ENCODE results near the gene ZNF775.

Gene ZNF775

GRCh38 chr7:150400788-150401423 lies 21.8 kb downstream of the ZNF775 start:
- DNase-seq (ENCODE audit: low spot score), result peak; percentile 49

- no peak for DNase-seq (ENCODE audit: low spot score)
These were observed 22.3 kb downstream of the ZNF775 start for GRCh38 chr7:150401424-150401790.

DNA sequence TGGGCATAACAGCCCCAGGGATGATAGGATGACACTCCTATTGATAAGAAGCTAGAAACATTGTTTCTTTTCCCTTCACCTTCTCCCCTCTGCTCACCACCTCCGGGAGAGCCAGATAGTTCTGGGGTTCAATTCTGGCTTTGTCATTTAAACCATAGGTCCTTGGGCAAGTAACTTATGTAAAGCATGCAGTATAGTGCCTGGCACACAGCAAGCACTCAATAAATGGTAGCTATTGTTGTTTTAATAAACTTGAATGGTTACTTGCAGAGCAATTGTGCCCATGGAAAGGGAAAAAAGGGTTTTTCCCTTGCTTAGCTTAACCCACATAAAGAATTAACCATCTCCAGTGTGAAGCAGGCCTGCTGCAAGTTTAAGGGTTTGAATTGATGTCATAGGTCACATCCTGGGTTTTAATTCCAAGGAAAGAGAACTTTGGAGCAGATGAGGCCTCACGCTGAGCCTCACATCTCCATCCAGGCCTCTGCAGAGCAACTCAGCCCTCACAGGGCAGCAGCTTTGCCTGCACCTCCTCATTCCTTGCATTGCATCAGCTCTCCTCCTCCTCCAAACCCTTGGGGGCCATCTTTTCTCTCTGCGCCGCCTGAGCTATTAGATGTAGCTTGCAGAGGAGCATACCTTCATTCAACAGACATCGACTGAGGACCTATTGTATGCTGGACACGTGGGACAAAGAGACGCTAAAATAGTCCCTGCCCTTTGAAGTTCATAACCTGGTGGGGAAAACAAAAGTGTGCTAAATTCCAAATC lies 22.9 kb downstream of the ZNF775 start:
- DNase-seq (ENCODE audit: low spot score), result peak; percentile 57

DNA sequence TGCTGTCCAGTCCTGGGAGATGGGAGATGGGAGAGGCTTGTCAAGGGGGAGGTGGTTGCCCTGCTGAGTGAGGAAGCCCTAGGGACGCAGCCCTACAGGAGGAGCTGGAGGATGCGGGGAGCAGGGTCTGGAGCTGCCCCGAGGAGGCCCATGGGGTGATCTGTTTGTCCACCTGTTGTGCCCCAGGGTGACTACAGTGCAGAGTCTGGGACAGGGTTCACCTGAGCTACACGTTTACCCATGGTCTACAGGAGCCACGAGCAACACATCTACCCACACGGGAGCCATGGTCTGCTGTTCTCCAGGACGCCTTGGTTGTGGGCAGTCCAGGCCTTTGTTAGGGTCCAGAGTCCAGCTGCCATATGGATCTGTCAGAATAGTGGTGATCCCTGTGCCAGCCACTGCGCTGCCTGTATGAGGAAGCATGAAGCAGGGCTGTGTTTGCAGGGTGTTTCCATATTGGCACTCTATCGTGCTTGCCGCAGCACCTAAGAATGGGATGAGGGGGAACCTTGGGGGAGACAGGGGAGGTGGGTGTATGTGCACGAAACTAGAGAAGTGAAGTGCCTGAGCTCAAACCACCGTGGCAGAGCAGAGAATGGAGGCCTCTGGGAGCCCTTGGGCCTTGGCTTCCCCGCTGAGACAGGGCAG lies 23.7 kb downstream of the ZNF775 start:
- peak; percentile 49 for DNase-seq (ENCODE audit: low spot score)

DNA sequence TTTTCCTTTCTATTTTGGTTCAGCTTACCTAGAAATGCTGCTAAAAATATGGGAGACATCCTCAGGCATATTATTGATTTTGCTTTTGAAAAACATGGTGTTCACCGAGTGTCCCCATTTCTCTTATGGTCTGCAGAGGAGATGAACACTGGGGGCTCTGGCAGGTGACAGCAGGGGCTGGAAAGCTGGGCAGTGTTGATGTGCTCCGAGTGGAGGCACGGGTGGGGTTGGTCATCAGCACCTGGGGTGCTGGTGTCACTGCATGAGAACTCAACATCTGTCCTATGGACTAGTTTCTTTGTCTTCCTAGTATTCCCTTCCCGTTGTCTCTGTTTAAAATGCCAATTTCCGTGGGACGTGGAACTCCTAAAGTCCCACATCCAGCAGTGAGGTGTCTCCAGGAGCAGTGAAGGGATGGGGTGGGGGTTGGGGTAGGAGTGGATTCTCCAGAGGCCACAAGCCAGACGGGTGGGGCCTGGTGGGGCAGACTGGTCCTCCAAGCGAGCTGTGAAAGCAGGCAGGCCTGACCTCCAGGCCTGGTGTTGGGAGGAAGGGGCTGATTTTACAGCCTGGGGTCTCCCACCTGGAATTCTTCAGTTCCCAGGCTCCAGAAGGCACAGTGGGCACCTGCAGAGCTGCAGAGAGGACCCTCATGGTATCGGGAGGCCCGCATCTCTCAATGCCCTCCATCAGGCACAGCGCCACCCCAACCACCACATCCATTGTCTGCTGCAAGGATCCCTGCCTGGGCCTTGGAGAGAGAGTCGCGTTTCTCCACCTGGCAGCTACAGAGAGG lies 24.4 kb downstream of the ZNF775 start:
- DNase-seq (ENCODE audit: low spot score), result peak; percentile 39

DNA sequence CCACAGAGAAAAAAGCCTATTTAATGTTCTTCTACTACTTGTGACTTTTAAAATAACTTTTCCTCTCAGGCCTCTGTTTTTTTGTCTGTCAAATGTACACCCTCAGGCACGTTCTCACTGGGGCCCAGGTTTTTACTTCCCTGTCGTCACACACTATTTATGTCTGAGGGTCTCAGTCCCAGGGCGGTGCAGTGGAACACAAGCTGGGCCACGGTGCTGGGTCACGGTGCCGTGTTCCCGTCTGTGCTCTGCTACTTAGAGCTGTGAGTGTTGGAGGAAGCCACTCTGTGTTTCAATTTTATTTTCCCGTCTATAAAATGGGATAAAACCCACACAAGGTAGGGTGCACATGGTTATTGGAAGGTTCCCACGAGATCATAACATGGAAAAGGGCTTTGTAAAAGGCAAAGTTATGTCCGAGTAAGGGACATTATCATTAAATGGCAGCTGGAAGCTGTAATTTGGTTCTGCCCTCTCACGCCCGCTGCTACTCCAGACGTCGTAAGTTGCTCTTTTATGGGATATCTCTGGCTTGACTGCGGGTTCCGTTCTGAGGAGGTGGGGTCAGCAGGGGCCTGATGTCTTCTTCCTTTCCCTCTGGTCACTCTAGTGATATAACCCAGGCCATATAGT lies 25.2 kb downstream of the ZNF775 start:
- DNase-seq (ENCODE audit: low spot score), result peak; percentile 49

- DNase-seq (ENCODE audit: low spot score), result peak; percentile 93
These were observed 25.9 kb downstream of the ZNF775 start for GRCh38 chr7:150404805-150405583.

- DNase-seq (ENCODE audit: low spot score), result peak; percentile 72
These were observed 26.6 kb downstream of the ZNF775 start for GRCh38 chr7:150405584-150406311.

DNA sequence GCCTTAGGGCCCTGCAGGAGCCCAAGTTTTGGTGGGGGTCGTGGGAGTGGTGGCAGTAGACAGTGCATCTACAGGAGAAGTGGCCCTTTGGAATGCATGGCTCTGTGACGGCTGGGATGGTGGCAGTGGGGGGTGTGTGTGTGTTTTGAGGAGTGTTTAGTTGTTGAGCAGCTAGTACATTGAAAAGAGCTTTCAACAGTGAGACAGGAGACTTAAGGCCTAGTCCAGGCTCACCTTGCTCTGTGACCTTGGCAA lies 27.1 kb downstream of the ZNF775 start:
- no peak for DNase-seq (ENCODE audit: low spot score)

DNA sequence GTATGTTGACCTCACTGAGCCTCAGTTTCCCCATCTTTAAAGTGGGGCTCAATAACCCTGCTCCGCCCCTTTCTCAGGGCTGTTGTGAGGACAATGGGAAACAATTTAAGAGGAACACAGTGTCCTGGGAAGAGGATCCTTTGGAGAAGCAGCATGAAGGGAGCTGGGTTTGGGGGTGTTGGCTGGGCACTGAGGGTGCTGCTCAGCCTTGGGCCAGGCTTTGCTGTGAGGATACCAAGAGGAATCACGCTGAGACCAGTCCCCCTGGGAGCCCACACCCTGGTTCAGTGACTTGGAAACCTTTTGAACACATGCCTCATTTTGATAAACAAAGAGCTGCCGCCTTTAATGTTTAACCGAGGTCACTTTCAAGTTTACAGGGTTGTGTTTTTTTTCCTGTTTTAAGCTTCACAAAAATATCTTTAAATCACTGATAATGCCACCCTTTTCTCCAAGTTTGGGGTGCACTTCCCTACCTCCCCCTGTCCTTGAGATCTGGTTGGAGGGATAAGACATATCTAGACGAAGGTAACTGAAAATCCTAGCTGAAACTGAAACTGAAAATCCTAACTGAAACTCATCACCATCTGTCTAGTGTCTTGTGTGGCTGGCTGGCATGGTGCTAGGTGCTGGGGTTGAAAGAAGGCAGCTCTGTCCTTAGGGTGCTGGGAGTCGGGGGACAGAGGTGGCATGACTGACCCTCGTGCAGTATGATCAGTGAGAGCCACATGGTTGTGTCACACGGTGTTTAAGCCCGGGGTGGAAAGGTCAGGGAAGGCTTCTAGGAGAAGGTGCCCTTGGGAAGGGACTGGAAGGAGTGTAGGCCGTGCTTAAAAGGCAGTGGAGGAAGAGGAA lies 27.7 kb downstream of the ZNF775 start:
- no peak for DNase-seq (ENCODE audit: low spot score)

- DNase-seq (ENCODE audit: low spot score), result no peak
These were observed 28.7 kb downstream of the ZNF775 start for GRCh38 chr7:150407588-150408392.

DNA sequence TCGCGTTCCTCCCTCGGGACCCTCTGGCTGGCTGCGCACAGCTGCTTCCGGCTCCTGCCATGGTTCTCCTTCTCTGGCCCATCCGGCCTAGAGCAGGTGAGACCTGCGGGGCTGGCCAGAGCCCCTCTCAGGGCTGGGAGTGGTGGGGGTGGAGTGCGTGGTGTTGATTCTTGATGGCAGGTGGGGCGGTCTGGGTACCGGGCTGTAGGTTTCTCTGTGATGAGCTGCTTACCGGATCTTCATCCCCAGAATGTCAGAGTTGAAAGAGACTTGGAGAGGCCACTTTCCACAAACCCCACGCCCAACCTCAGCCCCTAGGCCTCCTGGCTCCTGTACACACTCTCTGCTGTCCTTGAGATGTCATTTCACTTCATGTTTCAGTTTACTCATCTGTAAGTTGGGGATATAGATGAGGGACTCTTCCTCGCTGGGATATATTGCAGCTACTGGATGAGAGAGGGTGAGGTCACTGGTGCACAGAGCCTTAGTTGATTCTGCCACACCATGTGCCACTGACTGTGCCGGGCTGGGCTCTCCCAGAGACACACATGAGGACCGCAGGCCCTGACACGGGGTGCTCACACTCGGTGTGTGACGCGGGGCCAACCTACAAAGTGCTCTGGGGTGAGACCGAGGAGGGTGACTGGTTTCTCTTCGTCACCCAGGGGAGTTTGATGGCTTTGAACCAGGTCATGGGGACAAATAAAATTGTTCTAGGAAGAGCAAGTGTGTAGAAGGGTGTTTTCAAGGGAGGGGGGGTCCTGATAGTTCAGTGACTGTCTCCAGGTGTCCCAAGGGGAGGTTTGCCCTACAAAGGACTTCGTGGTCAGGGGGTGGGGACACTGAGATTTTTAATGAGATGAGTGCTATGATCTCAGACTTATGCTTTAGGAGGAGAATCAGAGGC lies 29.5 kb downstream of the ZNF775 start:
- DNase-seq (ENCODE audit: low spot score), result no peak

DNA sequence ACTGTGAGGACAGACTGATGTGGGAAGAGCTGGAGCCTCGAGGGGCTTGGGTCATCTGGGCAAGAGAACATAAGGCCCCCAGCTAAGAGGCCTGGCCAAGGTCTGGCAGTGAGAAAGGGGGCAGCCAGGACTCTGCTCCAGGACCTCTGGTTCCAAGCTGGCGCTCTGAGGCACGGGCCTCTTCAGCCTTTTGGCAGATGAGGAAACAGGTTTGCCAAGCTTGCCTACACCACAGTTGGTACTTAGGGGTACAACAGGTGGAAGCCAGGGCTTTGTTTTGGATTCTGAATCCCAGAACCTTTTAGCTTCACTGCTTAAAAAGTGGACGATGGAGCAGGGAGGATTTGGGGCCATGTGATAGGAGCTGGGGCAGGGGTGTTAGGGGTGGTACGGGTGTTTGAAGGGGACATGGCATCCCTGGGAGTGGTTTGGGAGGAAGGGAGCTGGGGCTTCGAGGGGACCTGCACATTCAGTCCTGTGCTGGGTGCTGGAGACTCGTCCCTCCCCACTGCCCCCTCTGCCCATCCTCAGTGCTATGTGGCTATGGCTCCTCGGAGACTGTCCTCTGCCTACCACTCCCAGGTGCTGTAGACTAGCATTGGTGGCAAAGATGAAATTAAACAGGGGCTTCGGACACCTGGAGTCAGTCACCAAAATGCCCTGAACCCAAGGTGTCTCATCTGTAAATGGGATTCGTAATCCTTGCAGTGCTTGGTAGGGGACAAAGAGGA lies 30.3 kb downstream of the ZNF775 start:
- DNase-seq (ENCODE audit: low spot score), result no peak

DNA sequence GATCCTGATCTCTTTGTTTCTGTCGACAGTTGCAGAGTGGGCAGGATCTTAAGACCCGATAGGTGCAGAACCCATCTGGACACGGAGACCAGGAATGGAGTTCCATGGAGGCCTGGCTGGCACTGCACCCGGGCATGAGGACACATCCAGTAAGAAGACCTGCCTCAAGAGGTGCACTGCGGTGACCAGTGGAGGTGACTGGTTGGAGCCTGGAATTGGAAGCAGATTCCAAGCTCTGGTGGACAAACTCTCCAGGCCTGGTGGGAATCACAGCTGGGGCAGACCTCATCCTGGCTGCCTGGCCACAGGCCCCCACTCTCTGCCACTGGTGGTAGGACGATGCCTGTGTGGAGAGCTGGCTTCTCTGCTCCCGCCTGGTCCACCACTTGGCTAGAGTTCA lies 31.0 kb downstream of the ZNF775 start:
- no peak for DNase-seq (ENCODE audit: low spot score)

GRCh38 chr7:150410680-150411346 lies 31.7 kb downstream of the ZNF775 start:
- DNase-seq (ENCODE audit: low spot score), result no peak

GRCh38 chr7:150411606-150412005 lies 32.5 kb downstream of the ZNF775 start:
- DNase-seq (ENCODE audit: low spot score), result no peak

DNA sequence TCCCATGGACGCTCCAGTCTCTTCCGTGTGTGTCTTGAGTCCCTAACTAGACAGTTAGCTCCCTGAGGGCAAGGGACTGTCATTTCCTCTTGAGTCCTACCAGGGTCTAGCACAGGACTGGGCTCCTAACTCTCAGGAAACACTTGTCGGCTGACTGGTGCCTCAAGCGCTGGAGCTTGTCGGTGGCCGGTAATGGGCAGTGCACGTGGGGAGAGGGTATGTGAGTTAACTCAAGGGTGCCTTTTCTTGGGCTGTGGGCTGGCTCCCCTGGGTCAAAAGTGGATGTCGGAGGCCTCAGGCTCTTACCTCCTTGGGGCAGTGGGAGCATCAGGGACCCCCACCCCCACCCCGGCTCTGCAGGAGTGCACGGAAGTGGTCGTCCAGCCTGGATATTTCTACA lies 32.9 kb downstream of the ZNF775 start:
- no peak for DNase-seq (ENCODE audit: low spot score)
